Measurements from ENCODE around the gene ARAP2. TPM values are rescaled to one million over a fixed set of nuclear protein-coding genes. Genes with fewer than 3 reads are reported as not detected.

The ARAP2 gene
- total and polyA plus RNA-seq, 2 donors, result 23.7 to 67.0 TPM

DNA sequence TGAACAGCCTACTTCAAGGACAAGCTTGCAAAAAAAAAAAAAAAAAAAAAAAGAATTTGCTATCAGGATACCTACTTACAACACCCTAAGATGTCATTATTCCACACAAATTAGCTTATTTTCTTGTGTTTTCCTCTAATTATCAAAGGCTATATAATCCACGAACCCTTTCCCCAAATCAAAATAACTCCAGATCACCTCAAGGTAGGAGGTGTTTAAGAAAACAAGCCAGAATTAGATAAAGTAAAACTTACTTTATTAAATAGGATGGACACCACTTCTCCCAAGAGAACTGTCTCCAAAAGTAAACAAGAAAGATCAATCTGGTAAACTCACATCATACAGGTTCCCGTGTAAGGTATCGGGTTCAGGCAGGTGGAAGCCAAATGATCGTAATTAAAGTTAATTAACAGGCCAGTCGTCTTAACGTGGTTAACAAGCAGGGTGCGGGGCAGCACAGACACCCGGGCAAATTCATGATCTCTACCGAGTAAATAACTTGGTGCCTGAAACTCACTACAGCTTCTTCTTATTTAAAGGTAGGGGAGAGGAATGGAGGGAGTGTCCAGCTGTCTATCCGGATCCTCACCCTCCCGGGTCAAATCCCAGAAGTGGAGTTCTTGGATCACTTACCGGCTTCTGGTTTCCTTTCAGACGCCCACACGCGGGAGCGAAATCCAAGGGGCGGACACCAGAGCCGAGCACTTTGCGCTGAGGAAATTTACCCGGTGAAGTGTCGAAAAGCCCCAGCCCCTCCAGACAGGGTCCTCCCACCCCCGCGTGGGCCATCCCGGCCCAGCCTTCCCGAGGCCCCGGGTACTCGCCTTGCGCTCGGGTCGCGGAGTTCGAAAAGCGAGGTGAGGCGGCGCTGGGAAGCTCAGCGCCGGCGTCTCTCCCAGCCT lies 708 bp downstream of the ARAP2 start:
- Histone ChIP-seq H3K27me3 (ENCODE audit: control insufficient read depth in 2 of 2, insufficient read depth in 1 of 2, low read length in 1 of 2) (no peaks in the 10 kb centered on the region), H3K36me3 (ENCODE audit: control insufficient read depth in 2 of 2, insufficient read depth in 2 of 2, low read length in 1 of 2) (peaks cover 3 to 7% of the 10 kb centered on the region in 2 donors), H3K4me3 (ENCODE audit: low read length in 2 of 2) (peak overlapping the region; percentile 87 to 100), H3K27ac (ENCODE audit: low read depth in 1 of 2, low read length in 1 of 2) (peak overlapping the region; percentile 95 to 98), H3K4me1 (ENCODE audit: control insufficient read depth in 2 of 2, insufficient read depth in 2 of 2, low read length in 2 of 2) (peaks cover 3 to 11% of the 10 kb centered on the region in 2 donors), H3K9me3 (ENCODE audit: control insufficient read depth in 2 of 2, insufficient read depth in 1 of 2, low read length in 1 of 2) (no peaks in the 10 kb centered on the region)
- WGBS, result under 1% methylated on average over 38 of the region's 38 CpGs
- peak in 5 of 9 donors; percentile 44 to 79 (median 53) for DNase-seq (ENCODE audit: low read depth in 6 of 9, low spot score in 9 of 9)

DNA sequence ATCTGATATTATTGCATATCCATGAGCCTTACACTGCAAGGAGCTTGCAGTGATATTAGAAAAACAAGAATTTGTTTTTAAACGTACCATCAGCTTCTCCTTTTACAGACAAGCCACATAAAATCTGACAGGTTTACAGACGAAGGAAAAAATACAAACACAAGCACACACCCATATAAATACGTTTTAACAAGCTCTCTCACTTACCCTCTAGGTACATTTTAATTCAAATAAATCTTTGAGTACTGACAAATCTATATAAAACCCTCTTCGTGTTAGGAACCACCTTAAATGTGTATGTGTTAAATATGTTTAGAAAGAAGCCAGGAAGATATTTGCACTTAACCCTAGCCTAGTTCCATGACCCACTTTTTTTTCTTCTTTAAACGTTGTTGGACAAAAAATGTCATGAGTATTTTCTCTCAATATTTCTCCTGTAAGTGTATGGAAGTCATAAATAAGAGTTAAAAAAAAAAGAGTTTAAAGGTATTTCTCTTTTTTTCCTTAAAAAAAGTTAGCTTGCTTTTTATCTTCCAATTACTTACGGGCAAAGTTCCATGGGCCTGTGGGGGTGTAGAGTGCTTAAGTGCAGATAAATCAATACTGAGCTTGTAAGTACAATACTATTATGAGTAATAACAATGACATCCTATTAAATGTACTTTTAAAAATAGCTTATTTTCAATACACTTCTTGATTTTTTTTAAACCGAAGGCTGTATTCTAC lies 1.5 kb downstream of the ARAP2 start:
- Histone ChIP-seq H3K36me3 (ENCODE audit: control insufficient read depth in 2 of 2, insufficient read depth in 2 of 2, low read length in 1 of 2) (peaks cover 6 to 7% of the 10 kb centered on the region in 2 donors), H3K4me3 (ENCODE audit: low read length in 2 of 2) (peak overlapping the region; percentile 87 to 100), H3K27me3 (ENCODE audit: control insufficient read depth in 2 of 2, insufficient read depth in 1 of 2, low read length in 1 of 2) (no peaks in the 10 kb centered on the region), H3K9me3 (ENCODE audit: control insufficient read depth in 2 of 2, insufficient read depth in 1 of 2, low read length in 1 of 2) (no peaks in the 10 kb centered on the region), H3K27ac (ENCODE audit: low read depth in 1 of 2, low read length in 1 of 2) (peak overlapping the region; percentile 43 to 95), H3K4me1 (ENCODE audit: control insufficient read depth in 2 of 2, insufficient read depth in 2 of 2, low read length in 2 of 2) (peaks cover 3 to 11% of the 10 kb centered on the region in 2 donors)
- DNase-seq (ENCODE audit: low read depth in 6 of 9, low spot score in 9 of 9), result peak in 3 of 9 donors; percentile 30 to 65 (median 49)
- 2% methylated on average over 7 of the region's 7 CpGs for WGBS

DNA sequence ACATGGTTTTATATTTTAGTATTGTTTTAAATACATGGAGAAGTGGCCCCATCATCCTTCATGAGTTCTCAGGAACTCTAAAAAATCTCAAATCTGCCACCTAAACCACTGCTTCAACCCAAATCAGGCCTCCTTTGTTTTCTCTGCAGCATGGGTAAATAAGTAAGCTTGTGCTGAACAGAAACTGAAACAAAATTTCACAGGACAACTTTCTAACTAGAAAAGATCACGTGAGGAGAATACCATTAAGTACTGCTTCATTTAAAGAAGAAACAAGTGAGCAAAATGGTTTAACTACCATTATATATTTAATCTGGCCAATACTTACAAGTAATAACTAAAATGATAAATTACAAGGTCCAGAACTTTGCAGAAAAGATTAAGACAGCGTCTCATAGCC lies 2.5 kb downstream of the ARAP2 start:
- Histone ChIP-seq H3K9me3 (ENCODE audit: control insufficient read depth in 2 of 2, insufficient read depth in 1 of 2, low read length in 1 of 2) (peaks cover 0 to 1% of the 10 kb centered on the region in 2 donors), H3K4me3 (ENCODE audit: low read length in 2 of 2) (peak overlapping the region; percentile 87 to 100), H3K4me1 (ENCODE audit: control insufficient read depth in 2 of 2, insufficient read depth in 2 of 2, low read length in 2 of 2) (peaks cover 3 to 11% of the 10 kb centered on the region in 2 donors), H3K27me3 (ENCODE audit: control insufficient read depth in 2 of 2, insufficient read depth in 1 of 2, low read length in 1 of 2) (no peaks in the 10 kb centered on the region), H3K27ac (ENCODE audit: low read depth in 1 of 2, low read length in 1 of 2) (peak overlapping the region in 1 of 2 donors; percentile 95), H3K36me3 (ENCODE audit: control insufficient read depth in 2 of 2, insufficient read depth in 2 of 2, low read length in 1 of 2) (peaks cover 11 to 15% of the 10 kb centered on the region in 2 donors)
- DNase-seq (ENCODE audit: low read depth in 6 of 9, low spot score in 9 of 9), result peak in 6 of 9 donors; percentile 43 to 86 (median 58)
- 5% methylated on average over 2 of the region's 2 CpGs for WGBS

DNA sequence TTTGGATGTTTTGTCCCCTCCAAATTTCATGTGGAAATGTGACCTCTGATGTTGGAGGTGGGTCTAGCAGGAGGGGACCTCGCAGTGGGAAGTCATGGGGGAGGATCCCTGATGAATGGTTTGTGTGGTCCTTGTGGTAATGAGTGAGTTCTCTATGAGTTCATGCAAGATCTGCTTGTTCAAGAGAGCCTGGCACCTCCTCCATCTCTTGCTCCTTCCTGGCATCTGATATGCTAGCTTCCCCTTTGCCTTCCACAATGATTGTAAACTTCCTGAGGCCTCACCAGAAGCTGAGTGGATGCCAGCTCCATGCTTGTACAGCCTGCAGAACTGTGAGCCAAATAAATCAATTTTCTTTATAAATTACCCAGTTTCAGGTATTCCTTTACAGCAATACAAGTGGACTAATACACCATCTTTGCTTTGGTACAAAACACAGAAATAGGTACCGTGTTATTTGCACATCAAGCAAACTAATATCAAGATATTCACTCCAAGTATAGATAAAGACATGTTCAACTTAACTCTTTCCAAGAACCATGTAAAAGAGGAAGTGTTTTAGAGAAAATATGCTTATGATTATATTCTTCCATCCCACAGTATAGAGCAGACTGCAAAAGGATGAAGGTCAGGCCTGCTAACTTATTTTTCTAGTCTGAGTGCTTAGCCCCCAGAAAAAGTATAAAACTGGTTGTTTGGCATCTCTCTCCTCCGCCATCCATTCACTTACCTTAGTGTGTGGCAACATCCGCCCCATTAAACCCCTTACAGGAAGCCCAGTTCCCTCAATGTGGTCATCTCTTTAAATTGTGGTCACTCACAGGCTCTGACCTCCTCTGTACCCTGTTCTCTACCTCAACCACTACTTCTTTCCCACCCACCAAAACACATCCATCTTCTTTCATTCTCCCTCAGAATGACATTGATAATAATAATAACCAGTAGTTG lies 6.7 kb downstream of the ARAP2 start:
- no peak for DNase-seq (ENCODE audit: low read depth in 6 of 9, low spot score in 9 of 9)
- no peak overlapping the region for H3K4me3 ChIP-seq (ENCODE audit: low read length in 2 of 2)
- peaks cover 0 to 3% of the 10 kb centered on the region in 2 donors for H3K4me1 ChIP-seq (ENCODE audit: control insufficient read depth in 2 of 2, insufficient read depth in 2 of 2, low read length in 2 of 2)
- peaks cover 14 to 32% of the 10 kb centered on the region in 2 donors for H3K36me3 ChIP-seq (ENCODE audit: control insufficient read depth in 2 of 2, insufficient read depth in 2 of 2, low read length in 1 of 2)
- H3K27ac ChIP-seq (ENCODE audit: low read depth in 1 of 2, low read length in 1 of 2), result no peak overlapping the region
- H3K27me3 ChIP-seq (ENCODE audit: control insufficient read depth in 2 of 2, insufficient read depth in 1 of 2, low read length in 1 of 2), result no peaks in the 10 kb centered on the region
- H3K9me3 ChIP-seq (ENCODE audit: control insufficient read depth in 2 of 2, insufficient read depth in 1 of 2, low read length in 1 of 2), result peaks cover 0 to 1% of the 10 kb centered on the region in 2 donors
- 94% methylated on average over 4 of the region's 4 CpGs for WGBS

DNA sequence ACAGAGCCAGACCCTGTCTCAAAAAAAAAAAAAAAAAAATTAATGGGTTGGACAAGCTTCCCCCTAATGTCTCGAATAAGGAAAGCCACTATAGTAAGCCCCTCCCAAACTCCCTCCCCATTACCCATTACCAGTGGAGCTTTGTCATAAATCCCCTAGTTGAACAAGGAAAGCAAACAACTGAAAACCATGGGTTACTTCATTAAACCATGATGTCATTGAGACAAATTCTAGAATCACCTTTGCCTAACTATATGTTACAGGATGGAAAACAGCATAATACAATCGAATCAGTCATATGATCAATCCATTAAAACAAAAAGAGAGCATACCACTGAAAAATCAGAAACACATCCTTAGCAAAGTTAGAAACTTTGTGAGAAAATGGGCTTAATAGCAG lies 8.2 kb downstream of the ARAP2 start:
- Histone ChIP-seq H3K27ac (ENCODE audit: low read depth in 1 of 2, low read length in 1 of 2) (no peak overlapping the region), H3K27me3 (ENCODE audit: control insufficient read depth in 2 of 2, insufficient read depth in 1 of 2, low read length in 1 of 2) (no peaks in the 10 kb centered on the region), H3K4me3 (ENCODE audit: low read length in 2 of 2) (no peak overlapping the region), H3K4me1 (ENCODE audit: control insufficient read depth in 2 of 2, insufficient read depth in 2 of 2, low read length in 2 of 2) (peaks cover 0 to 3% of the 10 kb centered on the region in 2 donors), H3K36me3 (ENCODE audit: control insufficient read depth in 2 of 2, insufficient read depth in 2 of 2, low read length in 1 of 2) (peaks cover 14 to 32% of the 10 kb centered on the region in 2 donors), H3K9me3 (ENCODE audit: control insufficient read depth in 2 of 2, insufficient read depth in 1 of 2, low read length in 1 of 2) (peaks cover 0 to 1% of the 10 kb centered on the region in 2 donors)
- WGBS, result 74% methylated on average over 2 of the region's 2 CpGs
- DNase-seq (ENCODE audit: low read depth in 6 of 9, low spot score in 9 of 9), result no peak

DNA sequence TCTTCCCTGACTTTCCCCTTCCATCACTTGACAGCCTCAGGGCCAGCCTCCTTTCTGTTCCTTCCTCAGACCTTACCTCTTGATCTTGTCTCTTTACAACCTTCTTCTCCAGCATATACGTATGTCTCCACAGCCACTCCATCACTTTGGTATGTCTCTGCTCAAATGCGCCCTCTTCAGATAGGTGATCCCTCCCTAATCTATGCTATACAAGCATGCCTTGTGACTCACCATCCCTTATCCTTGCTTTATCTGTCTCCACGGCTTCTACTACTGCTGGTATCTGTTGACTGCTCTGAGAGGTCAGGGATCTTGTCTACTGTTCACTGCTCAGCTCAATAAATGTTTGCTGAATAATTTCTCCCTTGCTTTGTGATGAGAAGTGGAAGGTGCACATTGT lies 9.0 kb downstream of the ARAP2 start:
- no peak for DNase-seq (ENCODE audit: low read depth in 6 of 9, low spot score in 9 of 9)
- Histone ChIP-seq H3K4me3 (ENCODE audit: low read length in 2 of 2) (no peak overlapping the region), H3K27ac (ENCODE audit: low read depth in 1 of 2, low read length in 1 of 2) (no peak overlapping the region), H3K27me3 (ENCODE audit: control insufficient read depth in 2 of 2, insufficient read depth in 1 of 2, low read length in 1 of 2) (no peaks in the 10 kb centered on the region), H3K9me3 (ENCODE audit: control insufficient read depth in 2 of 2, insufficient read depth in 1 of 2, low read length in 1 of 2) (peaks cover 0 to 1% of the 10 kb centered on the region in 2 donors), H3K4me1 (ENCODE audit: control insufficient read depth in 2 of 2, insufficient read depth in 2 of 2, low read length in 2 of 2) (peaks cover 0 to 3% of the 10 kb centered on the region in 2 donors), H3K36me3 (ENCODE audit: control insufficient read depth in 2 of 2, insufficient read depth in 2 of 2, low read length in 1 of 2) (peaks cover 14 to 30% of the 10 kb centered on the region in 2 donors)
- WGBS, result 95% methylated on average over 3 of the region's 3 CpGs

DNA sequence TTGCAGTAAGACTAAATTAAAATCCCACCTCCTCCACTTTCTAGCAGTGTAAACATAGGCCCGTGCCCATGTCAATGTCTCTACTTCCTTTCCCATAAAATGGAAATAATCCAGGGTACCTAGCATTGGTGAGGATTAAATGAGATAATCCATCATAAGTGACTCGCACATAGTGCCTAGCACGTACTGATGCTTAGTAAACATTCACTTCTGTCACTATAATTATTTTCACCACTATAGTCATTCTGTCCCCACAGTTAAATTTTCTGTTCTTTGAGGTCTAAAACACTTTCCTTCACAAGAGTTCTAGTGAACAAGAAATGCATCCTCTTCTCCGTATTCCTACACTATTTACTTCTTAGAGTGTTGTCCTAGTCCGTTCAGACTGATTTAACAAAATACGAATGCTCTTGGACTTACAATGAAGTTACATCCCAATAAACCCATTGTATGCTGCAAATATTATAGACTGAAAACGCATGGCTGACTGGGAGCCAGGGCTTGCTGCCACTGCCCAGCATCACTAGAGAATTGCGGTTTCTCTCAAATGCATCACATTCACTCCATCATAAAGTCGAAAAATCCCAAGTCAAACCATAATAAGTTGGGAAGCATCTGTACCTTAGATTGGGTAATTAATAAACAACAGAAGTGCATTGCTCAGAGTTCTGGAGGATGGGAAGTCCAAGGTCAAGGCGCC lies 10.6 kb downstream of the ARAP2 start:
- H3K4me1 ChIP-seq (ENCODE audit: control insufficient read depth in 2 of 2, insufficient read depth in 2 of 2, low read length in 2 of 2), result peaks cover 0 to 3% of the 10 kb centered on the region in 2 donors
- H3K27me3 ChIP-seq (ENCODE audit: control insufficient read depth in 2 of 2, insufficient read depth in 1 of 2, low read length in 1 of 2), result no peaks in the 10 kb centered on the region
- no peak overlapping the region for H3K27ac ChIP-seq (ENCODE audit: low read depth in 1 of 2, low read length in 1 of 2)

DNA sequence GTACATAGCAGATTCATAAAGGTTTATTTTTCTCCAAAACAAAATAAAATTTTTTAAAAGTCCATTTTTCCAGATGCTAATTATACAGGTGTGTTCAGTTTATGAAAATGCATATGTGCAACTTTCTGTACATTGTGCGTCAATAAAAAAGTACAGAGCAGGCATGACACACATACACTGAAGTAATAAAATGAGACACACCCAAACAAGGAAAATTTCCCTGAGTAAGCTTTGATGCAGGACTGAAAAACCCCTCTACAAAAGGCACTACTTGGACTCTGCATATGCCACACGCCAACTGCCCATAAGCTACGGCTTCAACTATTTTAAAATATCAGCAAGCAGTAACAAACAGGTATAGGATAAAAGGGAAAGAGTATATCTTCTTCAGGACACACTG lies 13.8 kb downstream of the ARAP2 start:
- no peaks in the 10 kb centered on the region for H3K27me3 ChIP-seq (ENCODE audit: control insufficient read depth in 2 of 2, insufficient read depth in 1 of 2, low read length in 1 of 2)
- no peak for DNase-seq (ENCODE audit: low read depth in 6 of 9, low spot score in 9 of 9)
- peaks cover under 1 to 3% of the 10 kb centered on the region in 2 donors for H3K4me1 ChIP-seq (ENCODE audit: control insufficient read depth in 2 of 2, insufficient read depth in 2 of 2, low read length in 2 of 2)
- H3K9me3 ChIP-seq (ENCODE audit: control insufficient read depth in 2 of 2, insufficient read depth in 1 of 2, low read length in 1 of 2), result no peaks in the 10 kb centered on the region
- no peak overlapping the region for H3K27ac ChIP-seq (ENCODE audit: low read depth in 1 of 2, low read length in 1 of 2)
- peaks cover 9 to 38% of the 10 kb centered on the region in 2 donors for H3K36me3 ChIP-seq (ENCODE audit: control insufficient read depth in 2 of 2, insufficient read depth in 2 of 2, low read length in 1 of 2)
- 97% methylated on average over 3 of the region's 3 CpGs for WGBS
- H3K4me3 ChIP-seq (ENCODE audit: low read length in 2 of 2), result no peak overlapping the region

More for the DNA sequence above, 10.6 kb downstream of the ARAP2 start:
- no peak for DNase-seq (ENCODE audit: low read depth in 6 of 9, low spot score in 9 of 9)
- H3K36me3 ChIP-seq (ENCODE audit: control insufficient read depth in 2 of 2, insufficient read depth in 2 of 2, low read length in 1 of 2), result peaks cover 11 to 30% of the 10 kb centered on the region in 2 donors
- whole genome bisulfite sequencing, result 97% methylated on average over 10 of the region's 10 CpGs
- no peak overlapping the region for H3K4me3 ChIP-seq (ENCODE audit: low read length in 2 of 2)
- H3K9me3 ChIP-seq (ENCODE audit: control insufficient read depth in 2 of 2, insufficient read depth in 1 of 2, low read length in 1 of 2), result peaks cover 0 to 1% of the 10 kb centered on the region in 2 donors
